GM18868 (cell line): ENCODE measurements around the gene CLSTN1.

Experiments
- ATAC-seq: cut with Tn5 transposase; IDR thresholded peaks from one replicate; pipeline ENCODE4 v1.9.1; 2021; ENCODE audit warnings: mild to moderate bottlenecking, moderate library complexity; ENCODE audit not compliant: unreplicated experiment

Gene CLSTN1

DNA sequence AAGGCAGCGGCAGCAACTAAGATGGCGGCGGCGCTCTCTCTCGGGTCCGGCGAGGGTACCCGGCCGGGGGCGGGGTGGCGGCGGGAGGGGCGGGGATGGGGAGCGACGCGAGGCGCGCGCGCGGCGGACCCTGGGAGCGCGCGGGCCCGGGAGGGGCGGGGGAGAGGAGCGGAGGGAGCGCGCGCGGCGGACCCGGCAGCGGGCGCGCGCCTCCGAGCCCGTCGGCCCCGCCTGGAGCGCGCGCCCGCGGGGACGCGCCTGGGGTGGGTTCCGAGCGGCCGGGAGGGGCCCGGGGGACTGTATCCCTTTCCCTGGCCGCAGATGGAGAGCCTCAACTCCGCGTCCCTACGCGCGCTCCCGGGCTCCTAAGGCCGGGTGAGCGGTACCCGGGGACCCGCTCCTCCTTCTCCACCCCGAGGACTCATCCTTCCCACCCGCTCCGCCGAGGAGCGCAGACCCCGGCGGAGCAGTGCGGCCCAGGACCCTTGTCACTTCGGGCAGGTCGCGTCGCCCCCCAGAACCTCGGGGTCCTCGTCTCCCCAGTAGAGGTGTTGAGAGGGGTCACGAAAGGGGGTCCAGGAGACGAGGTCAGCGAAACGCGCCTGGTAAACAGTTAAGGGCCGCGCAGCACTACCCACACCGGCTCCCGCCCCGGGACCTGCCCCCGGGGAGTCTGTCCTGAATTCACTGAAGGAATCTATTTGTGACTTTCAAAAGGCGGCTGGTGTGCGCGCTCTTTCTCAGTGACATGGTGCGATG lies at the start of gene CLSTN1:
Gene CLSTN1, minus strand, starts transcription at position 23 of the 759 bp plus-strand sequence. CDS start 232 bp downstream, outside the sequence.
- ATAC-seq, result peak; percentile 66

- ATAC-seq, result no peak
Measured at GRCh38 chr1:9873385-9873784, 49.6 kb upstream of the CLSTN1 start.

GRCh38 chr1:9872430-9873165 lies 48.8 kb upstream of the CLSTN1 start:
- ATAC-seq, result no peak

DNA sequence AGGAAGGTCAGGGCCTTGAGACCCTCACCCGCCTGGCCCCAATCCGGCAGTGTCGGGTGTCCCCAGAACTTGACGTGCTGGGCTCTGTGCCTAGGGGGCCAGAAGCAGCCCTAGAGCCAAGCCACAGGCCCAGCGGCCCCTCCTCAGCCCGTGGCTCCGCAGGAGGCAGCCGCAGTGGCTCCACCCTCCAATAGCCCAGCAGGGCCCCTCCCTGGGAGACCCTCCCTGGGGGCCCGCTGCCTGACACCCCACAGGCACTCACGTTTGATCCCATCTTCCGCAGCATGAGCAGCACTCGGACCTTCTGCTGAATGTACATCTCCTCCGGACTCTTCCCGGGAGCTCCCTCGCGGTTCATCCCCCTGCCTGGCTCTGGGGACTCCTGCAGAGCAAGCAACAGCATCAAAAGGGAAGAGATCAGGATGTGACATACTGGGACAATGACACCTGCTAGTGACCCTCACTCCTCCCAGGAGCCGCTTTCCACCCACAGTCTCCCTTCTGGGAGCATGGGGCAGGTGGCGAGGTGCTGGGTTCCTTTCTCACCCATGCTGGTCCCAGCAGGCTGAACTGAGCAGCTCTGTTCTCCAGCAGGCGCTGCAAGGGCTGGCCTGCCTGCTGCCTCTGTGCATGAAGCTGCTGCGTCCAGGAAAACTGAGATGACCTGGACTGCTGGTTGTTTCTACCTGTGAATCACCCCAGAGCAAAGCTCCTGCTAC lies 48.1 kb upstream of the CLSTN1 start:
- ATAC-seq, result no peak

DNA sequence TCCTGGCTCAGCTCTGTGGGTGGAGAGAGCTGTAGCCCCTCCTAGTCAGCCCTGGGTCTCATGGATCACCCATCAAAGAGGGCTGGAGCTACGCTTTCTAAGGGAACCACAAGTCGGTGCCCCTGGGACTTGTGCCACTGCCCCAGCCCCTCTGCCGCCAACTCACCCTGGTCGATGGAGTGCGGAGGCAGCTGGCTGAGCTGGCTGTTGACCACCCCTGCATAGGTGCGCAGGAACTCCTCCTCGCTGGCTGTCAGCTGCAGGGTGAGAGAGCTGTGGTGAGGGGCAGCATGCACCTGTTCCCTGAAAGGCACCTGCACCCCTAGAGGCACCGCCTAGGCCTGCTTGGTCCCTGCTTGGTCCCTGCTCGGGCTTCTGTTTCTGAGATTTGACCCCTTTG lies 47.3 kb upstream of the CLSTN1 start:
- no peak for ATAC-seq

GRCh38 chr1:9870572-9870971 lies 46.8 kb upstream of the CLSTN1 start:
- no peak for ATAC-seq

DNA sequence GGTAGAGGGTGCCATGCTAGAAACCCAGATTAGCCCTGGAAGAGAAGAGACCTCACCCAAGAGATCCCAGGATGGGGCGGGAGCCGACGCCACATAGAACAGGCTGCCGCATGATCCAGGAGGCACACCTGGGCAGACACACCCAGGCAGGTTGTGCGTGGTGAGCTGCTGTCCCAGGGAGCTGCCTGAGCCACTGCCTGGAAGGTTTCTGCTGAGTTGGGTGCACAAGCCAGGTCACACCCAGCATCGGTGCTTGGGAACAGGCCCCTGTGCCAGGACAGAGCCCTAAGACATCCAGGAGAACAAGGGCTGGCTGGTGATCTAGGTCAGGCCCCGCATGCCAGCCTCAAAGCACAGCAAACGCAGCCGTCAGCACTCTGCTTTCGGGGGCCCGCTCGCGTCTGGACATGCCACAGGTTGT lies 46.1 kb upstream of the CLSTN1 start:
- no peak for ATAC-seq

GRCh38 chr1:9868244-9868590 lies 44.5 kb upstream of the CLSTN1 start:
- no peak for ATAC-seq

DNA sequence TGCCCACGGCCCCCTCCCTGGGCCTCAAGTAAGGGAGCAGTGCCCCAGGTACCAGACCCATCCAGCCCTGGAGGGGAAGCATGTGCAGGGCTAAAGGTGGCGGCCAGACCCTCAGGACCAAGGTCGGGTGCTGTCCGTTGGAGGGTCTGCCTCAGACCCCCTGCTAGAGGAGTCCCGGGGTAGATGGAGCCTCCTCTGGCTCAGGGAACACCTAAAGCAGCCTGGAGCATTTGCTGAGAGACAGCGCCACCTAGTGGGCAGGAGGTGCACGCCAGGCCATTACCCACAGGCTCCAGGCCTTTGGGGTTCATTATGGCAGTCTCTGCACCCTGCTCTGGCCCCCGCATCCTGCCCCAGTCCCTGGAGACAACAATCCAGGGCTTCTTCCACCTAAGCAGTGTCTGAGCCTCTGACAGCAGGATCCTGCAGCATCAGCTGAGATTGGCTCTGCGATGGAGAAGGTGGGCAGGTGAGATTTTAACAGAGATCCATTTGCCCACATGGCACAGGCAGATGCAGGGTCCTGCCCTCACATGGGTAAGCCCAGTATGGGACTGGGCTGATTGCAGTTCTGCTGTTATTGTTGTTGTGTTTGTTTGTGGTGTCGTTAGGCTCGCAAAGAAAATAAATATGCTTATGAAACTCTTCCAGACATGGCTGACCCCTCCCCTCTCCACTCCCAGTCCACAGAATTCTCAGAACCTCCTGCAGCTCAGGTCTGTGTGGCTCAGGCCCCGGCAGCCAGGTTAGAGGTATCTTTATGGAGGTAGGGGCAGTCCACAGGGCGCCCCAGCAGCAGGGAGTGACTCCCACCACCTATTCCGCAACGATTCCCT lies 43.9 kb upstream of the CLSTN1 start:
- ATAC-seq, result peak; percentile 60

- no peak for ATAC-seq
Measured at GRCh38 chr1:9866836-9867235, 43.1 kb upstream of the CLSTN1 start.

GRCh38 chr1:9865724-9866123 lies 42.0 kb upstream of the CLSTN1 start:
- no peak for ATAC-seq

DNA sequence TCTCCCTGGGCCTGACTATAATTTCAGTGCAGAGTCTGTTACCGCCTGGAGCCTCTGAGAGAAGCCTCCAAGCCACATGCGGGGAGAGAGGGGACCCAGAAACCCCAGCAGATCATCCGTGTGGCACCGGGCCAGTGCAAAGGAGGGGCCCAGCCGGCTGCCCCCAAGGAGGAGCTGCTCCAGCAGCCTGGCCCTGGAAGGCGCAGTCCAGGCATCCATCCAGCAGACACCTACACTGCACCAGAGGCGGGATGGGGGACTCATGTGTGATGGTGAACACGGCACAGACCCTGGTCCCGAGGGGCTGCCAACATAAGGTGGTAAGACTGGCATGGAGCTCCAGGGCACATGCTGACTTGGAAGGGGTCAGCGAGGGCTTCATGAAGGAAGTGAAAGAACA lies 39.6 kb upstream of the CLSTN1 start:
- no peak for ATAC-seq

GRCh38 chr1:9861360-9861759 lies 37.6 kb upstream of the CLSTN1 start:
- ATAC-seq, result no peak

DNA sequence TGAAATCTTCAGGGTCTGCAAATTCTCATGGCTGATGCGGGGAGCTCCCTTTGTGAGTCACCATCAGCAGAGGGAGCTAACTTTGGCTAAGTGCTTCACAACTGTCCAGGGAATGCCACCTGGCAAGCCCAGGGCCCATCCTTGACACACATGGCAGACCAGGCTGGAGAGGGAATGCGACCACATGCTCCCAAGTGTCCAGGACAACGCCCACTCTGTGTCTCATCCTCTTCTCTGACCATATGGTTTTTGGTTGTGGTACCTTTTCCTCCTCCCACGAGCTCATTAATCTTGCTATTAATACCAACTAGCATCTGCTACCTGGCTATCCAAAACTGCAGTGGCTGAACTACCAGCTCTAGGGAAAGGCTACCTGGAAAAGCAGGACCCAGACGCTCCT lies 37.1 kb upstream of the CLSTN1 start:
- no peak for ATAC-seq

DNA sequence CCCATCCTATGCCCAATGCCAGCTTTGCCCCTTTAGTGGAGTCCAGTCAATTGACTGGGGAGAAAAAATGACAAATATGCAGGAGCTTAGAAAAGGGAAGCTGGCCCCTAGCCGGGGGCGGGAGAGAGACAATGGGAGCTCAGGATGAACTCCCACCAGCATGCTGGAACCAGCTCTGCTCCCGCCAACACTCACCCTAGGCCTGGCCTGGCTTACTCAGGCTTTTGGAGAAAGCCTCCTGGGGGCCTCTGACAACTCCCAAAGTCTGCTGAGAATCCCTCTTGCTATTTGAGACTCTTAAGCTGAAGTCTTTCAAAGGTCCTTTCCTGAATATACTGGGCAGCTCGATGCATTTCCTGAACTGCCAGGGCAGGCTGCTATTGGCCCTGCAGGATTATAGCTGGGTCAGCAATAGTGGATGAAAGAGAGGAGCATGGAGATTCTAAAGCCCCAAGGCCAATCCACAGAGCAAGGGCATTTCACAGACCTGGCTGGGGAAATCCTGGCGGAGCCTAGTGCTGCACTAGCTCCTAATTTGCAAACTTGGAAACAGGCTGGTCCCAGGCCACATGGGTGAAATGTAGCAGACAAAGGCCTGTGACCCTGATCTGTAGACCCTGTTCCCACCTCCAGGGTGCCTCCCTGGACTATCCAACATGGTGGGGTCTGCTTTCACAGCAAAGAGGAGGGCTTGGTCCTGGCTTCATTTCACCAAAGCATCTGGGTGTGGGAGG lies 35.7 kb upstream of the CLSTN1 start:
- ATAC-seq, result no peak

GRCh38 chr1:9858293-9859035 lies 34.7 kb upstream of the CLSTN1 start:
- no peak for ATAC-seq

- ATAC-seq, result no peak
Measured at GRCh38 chr1:9855186-9855585, 31.4 kb upstream of the CLSTN1 start.

- ATAC-seq, result no peak
Measured at GRCh38 chr1:9853249-9853595, 29.5 kb upstream of the CLSTN1 start.

DNA sequence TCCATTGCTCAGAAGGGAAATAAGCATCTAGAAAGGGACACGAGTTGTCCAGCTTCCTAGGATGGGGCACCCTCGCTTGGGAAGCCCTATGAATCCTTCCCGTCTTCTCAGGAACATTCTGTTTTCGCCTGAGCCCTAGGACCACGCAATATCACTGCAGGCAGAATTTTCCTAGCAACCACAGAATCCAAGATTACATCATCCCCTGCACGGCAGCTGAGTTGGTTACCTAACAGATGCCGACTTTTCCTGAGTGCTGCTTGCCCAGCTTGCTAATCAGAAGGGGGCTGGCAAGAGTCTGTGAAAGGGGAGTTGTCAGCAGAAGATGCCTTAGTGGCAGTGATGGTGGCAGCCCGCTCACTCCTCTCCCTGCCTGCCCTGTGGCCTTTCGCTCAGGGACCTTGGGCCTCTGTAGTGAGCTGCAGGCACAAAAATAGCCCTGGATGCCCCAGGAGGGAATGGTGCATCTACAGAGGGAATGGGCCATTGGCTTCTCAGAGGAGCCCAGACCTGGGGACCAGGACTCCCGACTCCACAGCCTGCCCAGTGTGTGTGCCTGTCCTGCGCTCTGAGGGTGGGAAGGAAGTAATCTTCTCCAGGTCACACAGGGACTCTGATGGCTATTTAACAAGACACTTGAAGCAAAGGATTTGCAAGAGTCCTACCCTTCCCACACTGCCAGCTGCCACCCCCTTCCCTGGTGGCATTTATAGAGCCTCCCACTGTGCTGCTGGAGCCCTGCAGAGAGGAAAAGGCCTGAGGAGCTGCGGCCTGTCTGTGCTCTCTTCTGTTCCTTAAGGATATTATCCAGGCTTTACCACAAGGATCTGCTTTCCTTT lies 28.9 kb upstream of the CLSTN1 start:
- no peak for ATAC-seq
